Measurements from ENCODE around the gene SUPT6H. TPM values are rescaled to one million over a fixed set of nuclear protein-coding genes. Genes with fewer than 3 reads are reported as not detected.

SUPT6H gene
- total RNA-seq, 2 experiments from 2014 or later = 69.4 to 72.8 TPM

DNA sequence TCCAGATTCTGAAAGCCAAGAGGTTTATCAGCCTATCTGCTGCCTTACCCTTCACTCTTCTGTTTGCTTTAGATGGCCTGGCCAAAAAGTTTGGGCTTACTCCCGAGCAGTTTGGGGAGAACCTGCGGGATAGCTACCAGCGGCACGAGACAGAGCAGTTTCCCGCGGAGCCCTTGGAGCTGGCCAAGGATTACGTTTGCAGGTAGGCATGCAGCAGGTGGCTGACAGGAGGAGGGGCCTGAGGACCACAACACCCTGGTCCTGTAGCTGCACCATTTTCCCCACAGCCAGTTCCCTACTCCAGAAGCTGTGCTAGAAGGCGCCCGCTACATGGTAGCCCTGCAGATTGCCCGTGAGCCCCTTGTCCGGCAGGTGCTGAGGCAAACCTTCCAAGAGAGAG lies 20.6 kb downstream of the SUPT6H start:
- ChIA-PET CTCF (interaction anchor here (0.7 to 1.5 kb wide), 3 partner anchors 14 to 70 kb away, joined by 3 read pairs; no protein-coding TSS in a partner anchor), POLR2A (interaction anchor here (1.1 kb wide), 1 partner anchor 9 kb away, joined by 3 read pairs; no protein-coding TSS in a partner anchor)
- Mint-ChIP-seq H3K27ac (no peak overlapping the region), H3K27me3 (ENCODE audit: low read depth) (no peaks in the 10 kb centered on the region), H3K36me3 (ENCODE audit: low read depth) (peaks cover 66% of the 10 kb centered on the region), H3K4me3 (no peak overlapping the region), H3K9me3 (ENCODE audit: insufficient read depth) (no peaks in the 10 kb centered on the region), H3K4me1 (ENCODE audit: low read depth) (no peaks in the 10 kb centered on the region)
- no peak for ATAC-seq
- DNase-seq = no peak

DNA sequence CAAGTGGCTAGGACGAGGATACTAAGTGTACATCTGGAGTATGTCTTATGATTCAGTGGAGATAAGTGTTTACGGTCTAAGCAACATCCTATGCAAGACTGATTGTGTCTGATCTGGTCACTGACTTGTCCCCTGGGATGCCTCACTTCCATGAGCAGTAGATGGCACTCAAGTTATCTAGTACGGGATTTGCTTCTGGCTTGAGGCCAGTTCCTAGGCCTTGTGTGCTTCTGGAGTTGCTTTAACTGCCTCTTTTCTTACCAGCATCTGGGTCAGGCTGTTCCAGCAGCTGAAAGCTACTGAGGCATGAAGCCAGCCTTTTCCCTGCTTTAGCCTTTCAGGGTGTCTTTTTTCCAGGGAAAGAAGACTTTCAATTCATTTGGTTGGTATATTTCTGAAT lies 23.0 kb downstream of the SUPT6H start:
- Mint-ChIP-seq H3K27me3 (ENCODE audit: low read depth) (no peaks in the 10 kb centered on the region), H3K4me1 (ENCODE audit: low read depth) (no peaks in the 10 kb centered on the region), H3K4me3 (no peak overlapping the region), H3K9me3 (ENCODE audit: insufficient read depth) (no peaks in the 10 kb centered on the region), H3K27ac (no peak overlapping the region), H3K36me3 (ENCODE audit: low read depth) (peaks cover 72% of the 10 kb centered on the region)
- ChIA-PET CTCF (no interaction called here), POLR2A (interaction anchor here (0.7 kb wide), 1 partner anchor 35 kb away, joined by 3 read pairs; no protein-coding TSS in a partner anchor)
- ATAC-seq (no peak), DNase-seq (no peak)

DNA sequence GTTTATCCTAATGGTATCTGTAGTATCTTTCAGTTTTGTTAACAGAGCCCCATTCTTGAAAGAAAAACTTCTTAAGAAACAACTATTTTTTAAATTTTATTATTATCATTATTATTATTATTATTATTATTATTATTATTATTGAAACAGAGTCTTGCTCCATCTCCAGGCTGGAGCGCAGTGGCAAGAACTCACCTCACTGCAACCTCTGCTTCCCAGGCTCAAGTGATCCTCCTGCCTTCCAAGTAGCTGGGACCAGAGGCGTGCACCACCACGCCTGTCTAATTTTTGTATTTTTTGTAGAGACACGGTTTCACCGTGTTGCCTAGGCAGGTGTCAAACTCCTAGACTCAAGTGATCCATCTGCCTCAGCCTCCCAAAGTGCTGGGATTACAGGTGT lies 23.4 kb downstream of the SUPT6H start:
- Mint-ChIP-seq H3K4me3 (no peak overlapping the region), H3K9me3 (ENCODE audit: insufficient read depth) (no peaks in the 10 kb centered on the region), H3K4me1 (ENCODE audit: low read depth) (no peaks in the 10 kb centered on the region), H3K27ac (no peak overlapping the region), H3K27me3 (ENCODE audit: low read depth) (no peaks in the 10 kb centered on the region), H3K36me3 (ENCODE audit: low read depth) (peaks cover 75% of the 10 kb centered on the region)
- no peak for DNase-seq
- no peak for ATAC-seq
- CTCF ChIA-PET = no interaction called here
- POLR2A ChIA-PET = no interaction called here

DNA sequence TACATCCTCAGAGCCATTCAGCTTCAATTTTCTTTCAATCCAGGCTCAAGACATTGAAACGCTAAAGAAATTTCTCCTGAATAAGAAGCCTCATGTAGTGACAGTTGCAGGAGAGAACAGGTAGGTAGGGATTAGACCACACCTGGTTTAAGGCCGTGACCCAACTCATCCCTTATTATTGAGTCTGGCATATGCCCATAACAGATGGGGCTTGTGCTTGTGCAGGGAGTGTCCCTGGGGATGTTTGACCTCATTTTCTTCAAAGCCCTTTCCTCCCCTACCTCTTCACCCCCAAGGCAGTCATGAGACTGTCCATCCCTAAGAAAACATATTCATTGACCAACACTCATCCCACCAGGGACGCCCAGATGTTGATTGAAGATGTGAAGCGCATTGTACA lies 24.3 kb downstream of the SUPT6H start:
- no peaks in the 10 kb centered on the region for H3K4me1 Mint-ChIP-seq (ENCODE audit: low read depth)

DNA sequence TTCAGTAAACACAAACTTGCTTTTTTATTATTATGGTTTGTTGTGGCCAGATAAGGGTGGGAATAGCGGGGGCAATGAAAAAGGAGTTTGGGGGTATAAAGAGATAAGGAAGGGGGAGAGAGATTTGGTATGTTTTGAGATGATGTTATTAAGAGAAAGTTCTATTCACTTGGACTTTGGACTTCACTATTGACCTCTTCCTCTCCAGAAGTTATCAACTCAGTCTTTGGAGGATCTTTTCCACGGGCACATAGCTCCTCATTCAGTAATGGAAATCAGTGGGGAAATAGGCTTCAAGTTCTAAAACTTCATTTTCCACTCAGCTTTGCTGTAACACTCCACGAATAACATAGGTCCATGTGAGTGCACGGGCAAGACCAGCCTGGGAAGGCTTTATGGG lies 26.5 kb downstream of the SUPT6H start:
- no peaks in the 10 kb centered on the region for H3K9me3 Mint-ChIP-seq (ENCODE audit: insufficient read depth)

More for the DNA sequence above, 24.3 kb downstream of the SUPT6H start:
- ChIA-PET CTCF (interaction anchor here (1.0 kb wide), 1 partner anchor 39 kb away, joined by 3 read pairs; no protein-coding TSS in a partner anchor), POLR2A (no interaction called here)
- no peak overlapping the region for H3K4me3 Mint-ChIP-seq
- peaks cover 75% of the 10 kb centered on the region for H3K36me3 Mint-ChIP-seq (ENCODE audit: low read depth)
- H3K27me3 Mint-ChIP-seq (ENCODE audit: low read depth) = no peaks in the 10 kb centered on the region
- no peak for DNase-seq
- H3K27ac Mint-ChIP-seq = peak overlapping the region; percentile 6
- H3K9me3 Mint-ChIP-seq (ENCODE audit: insufficient read depth) = no peaks in the 10 kb centered on the region
- ATAC-seq = no peak

DNA sequence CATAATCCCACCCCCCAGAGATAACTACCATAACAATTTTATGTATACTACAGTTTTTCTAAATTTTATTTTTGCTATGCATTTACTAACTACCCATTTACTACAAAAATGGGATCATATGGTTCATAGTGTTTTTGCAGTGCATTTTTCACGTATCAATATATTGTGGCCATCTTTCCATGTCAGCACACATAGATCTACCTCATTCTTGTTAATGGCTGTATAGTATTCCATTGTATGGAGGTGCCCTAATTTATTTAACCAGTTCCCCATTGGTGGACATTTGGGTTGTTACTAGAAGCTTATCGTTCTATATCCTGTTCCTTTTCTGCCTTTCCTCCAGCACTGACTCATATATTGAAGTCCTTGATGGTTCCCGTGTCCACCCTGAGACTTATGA lies 27.0 kb downstream of the SUPT6H start:
- POLR2A ChIA-PET = no interaction called here
- Mint-ChIP-seq H3K4me3 (no peak overlapping the region), H3K27ac (no peak overlapping the region), H3K9me3 (ENCODE audit: insufficient read depth) (no peaks in the 10 kb centered on the region), H3K4me1 (ENCODE audit: low read depth) (no peaks in the 10 kb centered on the region), H3K36me3 (ENCODE audit: low read depth) (peaks cover 69% of the 10 kb centered on the region), H3K27me3 (ENCODE audit: low read depth) (no peaks in the 10 kb centered on the region)
- ATAC-seq = no peak
- CTCF ChIA-PET = interaction anchor here (1.1 to 1.5 kb wide), 2 partner anchors 42 to 45 kb away, joined by 3 read pairs; no protein-coding TSS in a partner anchor
- no peak for DNase-seq

More for the DNA sequence above, 26.5 kb downstream of the SUPT6H start:
- no peak for DNase-seq
- H3K4me3 Mint-ChIP-seq = no peak overlapping the region
- ChIA-PET CTCF (interaction anchor here (1.5 kb wide), 1 partner anchor 42 kb away, joined by 3 read pairs; no protein-coding TSS in a partner anchor), POLR2A (interaction anchor here (1.4 kb wide), 1 partner anchor 23 kb away, joined by 3 read pairs; the partner anchor contains the start of gene PROCA1)
- no peaks in the 10 kb centered on the region for H3K4me1 Mint-ChIP-seq (ENCODE audit: low read depth)
- peaks cover 67% of the 10 kb centered on the region for H3K36me3 Mint-ChIP-seq (ENCODE audit: low read depth)
- no peak for ATAC-seq
- no peak overlapping the region for H3K27ac Mint-ChIP-seq
- no peaks in the 10 kb centered on the region for H3K27me3 Mint-ChIP-seq (ENCODE audit: low read depth)

DNA sequence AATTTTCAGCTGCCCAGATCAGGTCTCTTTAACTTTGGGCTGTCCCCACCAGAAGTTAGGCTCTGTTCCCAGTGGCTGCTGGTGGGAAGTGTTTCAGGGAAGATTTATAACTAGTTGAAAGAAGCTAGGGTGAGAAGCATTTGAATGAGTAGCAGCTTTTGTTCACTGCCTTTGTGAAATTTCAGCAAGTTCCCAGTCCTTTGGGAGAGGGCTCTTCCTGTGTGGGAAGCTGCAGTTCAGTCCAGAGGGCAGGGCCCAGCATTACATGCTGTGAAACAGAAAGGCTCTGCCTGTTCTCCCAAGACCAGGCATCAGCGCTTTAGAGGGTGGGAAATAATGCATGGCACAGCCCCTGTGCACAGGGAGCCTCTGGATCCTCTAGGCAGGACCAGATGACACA lies 31.9 kb downstream of the SUPT6H start:
- H3K4me3 Mint-ChIP-seq = no peak overlapping the region
- ATAC-seq = no peak
- peaks cover 69% of the 10 kb centered on the region for H3K36me3 Mint-ChIP-seq (ENCODE audit: low read depth)
- POLR2A ChIA-PET = interaction anchor here (0.6 to 1.5 kb wide), 3 partner anchors 18 to 287 kb away, joined by 3 read pairs; no protein-coding TSS in a partner anchor
- DNase-seq = no peak
- no peaks in the 10 kb centered on the region for H3K9me3 Mint-ChIP-seq (ENCODE audit: insufficient read depth)
- CTCF ChIA-PET = interaction anchor here (1.3 kb wide), 1 partner anchor 47 kb away, joined by 3 read pairs; no protein-coding TSS in a partner anchor
- H3K27me3 Mint-ChIP-seq (ENCODE audit: low read depth) = no peaks in the 10 kb centered on the region
- no peaks in the 10 kb centered on the region for H3K4me1 Mint-ChIP-seq (ENCODE audit: low read depth)
- no peak overlapping the region for H3K27ac Mint-ChIP-seq

DNA sequence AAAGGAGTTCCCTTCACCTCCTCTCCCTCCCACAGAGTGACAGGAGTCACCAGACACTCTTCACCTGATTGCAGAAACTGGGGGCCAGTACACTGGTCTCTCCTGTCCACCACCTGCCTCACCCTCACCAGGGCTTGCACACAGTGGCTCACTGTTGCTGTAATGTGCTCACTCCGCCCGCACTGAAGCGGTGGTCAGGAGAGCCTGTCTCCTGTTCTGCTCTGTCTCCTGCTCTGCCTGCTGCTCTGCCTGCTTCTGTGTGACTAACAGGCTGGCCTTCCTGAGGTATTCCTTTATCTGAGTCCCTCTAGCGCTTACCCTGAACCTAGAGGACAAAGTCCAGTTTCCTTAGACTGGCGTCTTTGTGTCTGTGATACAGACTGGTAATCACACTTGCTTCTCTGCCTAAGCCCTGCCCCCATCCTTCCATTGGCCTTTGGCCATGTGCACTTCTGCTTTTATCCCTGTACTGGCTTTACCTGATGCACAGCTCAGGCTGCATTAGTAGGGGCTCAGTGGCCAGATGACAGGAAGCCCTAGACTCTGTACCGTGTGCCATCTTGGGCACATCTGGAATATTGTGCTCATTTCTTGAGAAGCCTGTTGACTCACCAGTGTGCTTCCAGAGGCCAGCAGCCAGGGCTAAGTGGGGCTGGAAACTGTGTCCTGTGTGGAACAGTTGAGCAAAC lies 36.4 kb downstream of the SUPT6H start:
- no peaks in the 10 kb centered on the region for H3K27me3 Mint-ChIP-seq (ENCODE audit: low read depth)

DNA sequence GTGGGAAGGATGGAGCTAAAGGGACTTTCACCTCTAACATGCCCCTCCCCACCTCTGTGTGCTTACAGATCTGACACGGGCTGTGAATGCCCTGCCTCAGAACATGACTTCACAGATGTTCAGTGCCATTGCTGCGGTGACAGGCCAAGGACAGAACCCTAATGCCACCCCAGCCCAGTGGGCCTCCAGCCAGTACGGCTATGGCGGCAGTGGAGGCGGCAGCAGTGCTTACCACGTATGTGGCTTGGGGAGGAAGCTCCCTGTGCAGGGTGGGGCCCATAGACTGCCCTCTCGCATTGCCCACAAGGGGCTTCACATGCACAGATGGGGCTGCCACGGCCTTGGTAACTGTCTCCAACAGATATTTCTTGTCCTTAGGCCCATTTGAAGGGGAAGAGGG lies 38.3 kb downstream of the SUPT6H start:
- CTCF ChIA-PET = no interaction called here
- POLR2A ChIA-PET = no interaction called here
- ATAC-seq = no peak
- Mint-ChIP-seq H3K9me3 (ENCODE audit: insufficient read depth) (no peaks in the 10 kb centered on the region), H3K27me3 (ENCODE audit: low read depth) (no peaks in the 10 kb centered on the region), H3K27ac (no peak overlapping the region), H3K4me1 (ENCODE audit: low read depth) (no peaks in the 10 kb centered on the region), H3K36me3 (ENCODE audit: low read depth) (peaks cover 71% of the 10 kb centered on the region), H3K4me3 (no peak overlapping the region)
- DNase-seq = no peak

More for the DNA sequence above, 36.4 kb downstream of the SUPT6H start:
- Mint-ChIP-seq H3K9me3 (ENCODE audit: insufficient read depth) (no peaks in the 10 kb centered on the region), H3K4me3 (no peak overlapping the region), H3K4me1 (ENCODE audit: low read depth) (no peaks in the 10 kb centered on the region), H3K27ac (no peak overlapping the region), H3K36me3 (ENCODE audit: low read depth) (peaks cover 76% of the 10 kb centered on the region)
- POLR2A ChIA-PET = interaction anchor here (0.9 kb wide), 1 partner anchor 13 kb away, joined by 4 read pairs; the partner anchor contains the start of gene PROCA1
- CTCF ChIA-PET = interaction anchor here (1.2 kb wide), 1 partner anchor 54 kb away, joined by 3 read pairs; no protein-coding TSS in a partner anchor
- no peak for DNase-seq
- no peak for ATAC-seq

DNA sequence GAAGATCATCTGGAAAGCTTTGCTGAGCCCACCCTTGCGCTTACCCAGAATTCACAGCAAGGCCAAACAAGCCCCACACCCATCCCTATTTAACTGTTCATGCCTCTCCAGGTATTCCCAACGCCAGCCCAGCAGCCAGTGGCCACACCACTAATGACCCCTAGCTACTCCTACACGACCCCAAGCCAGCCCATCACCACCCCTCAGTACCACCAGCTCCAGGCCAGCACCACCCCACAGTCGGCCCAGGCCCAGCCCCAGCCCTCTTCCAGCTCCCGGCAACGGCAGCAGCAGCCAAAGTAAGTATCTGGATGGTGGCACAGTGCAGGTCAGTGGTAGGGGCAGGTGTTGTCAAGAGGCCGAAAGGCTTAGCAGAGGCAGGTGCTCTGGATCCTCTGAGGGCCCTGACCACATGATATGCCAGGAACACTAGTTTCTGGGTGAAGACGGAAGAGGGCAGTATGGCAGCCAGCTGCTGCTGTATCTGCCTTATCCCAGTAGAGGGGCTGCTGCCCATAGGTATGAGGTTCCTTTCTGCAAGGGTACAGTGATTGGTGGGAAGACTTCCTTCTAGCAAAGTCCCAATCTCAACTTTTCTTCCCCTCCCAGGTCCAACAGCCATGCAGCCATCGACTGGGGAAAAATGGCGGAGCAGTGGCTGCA lies 39.0 kb downstream of the SUPT6H start:
- POLR2A ChIA-PET = interaction anchor here (2.1 kb wide), 1 partner anchor 10 kb away, joined by 15 read pairs; the partner anchor contains the start of gene PROCA1
- CTCF ChIA-PET = no interaction called here

DNA sequence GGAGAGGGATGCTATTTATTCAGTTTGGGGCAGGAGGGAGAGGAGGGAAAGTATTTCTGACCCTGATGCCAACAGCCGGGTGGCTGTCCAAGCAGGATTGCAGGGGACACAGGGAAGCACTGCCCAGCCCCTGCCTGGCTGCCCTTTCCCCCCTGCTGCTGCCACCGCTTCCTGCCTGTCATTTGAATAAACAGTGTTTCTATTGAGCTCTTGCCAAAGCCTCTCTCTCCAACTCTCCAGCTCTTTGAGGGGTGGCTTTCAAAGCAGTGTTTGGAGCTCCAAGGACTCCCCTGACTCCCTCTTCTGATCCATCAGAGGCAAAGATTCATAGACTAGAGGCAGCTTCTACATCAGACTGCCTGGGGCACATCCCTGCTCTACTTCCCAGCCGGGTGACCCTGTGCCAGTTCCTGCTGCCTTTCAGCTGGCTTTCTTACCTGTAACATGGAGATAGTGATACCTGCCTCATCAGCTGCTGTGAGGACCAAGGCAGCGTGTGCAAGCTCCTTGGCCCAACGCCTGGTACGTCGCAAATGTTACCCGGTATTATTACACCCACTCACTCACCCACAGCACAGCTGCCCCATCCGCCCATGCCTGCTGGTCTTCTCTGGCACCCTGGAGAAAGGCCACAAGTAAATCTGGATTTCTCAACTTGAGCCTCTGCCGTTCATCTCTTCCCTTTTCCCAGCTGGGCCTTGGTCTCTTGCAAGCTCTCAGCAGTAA lies 40.2 kb downstream of the SUPT6H start:
- CTCF ChIA-PET = interaction anchor here (1.1 to 1.5 kb wide), 3 partner anchors 9 to 58 kb away, joined by 3 to 4 read pairs (median 4); partner anchors contain the start of gene PROCA1
- Mint-ChIP-seq H3K27me3 (ENCODE audit: low read depth) (no peaks in the 10 kb centered on the region), H3K4me3 (no peak overlapping the region), H3K9me3 (ENCODE audit: insufficient read depth) (no peaks in the 10 kb centered on the region), H3K36me3 (ENCODE audit: low read depth) (peaks cover 64% of the 10 kb centered on the region), H3K4me1 (ENCODE audit: low read depth) (no peaks in the 10 kb centered on the region), H3K27ac (no peak overlapping the region)
- DNase-seq (no peak), ATAC-seq (no peak)
- POLR2A ChIA-PET = interaction anchor here (2.1 kb wide), 1 partner anchor 9 kb away, joined by 15 read pairs; the partner anchor contains the start of gene PROCA1

More for the DNA sequence above, 39.0 kb downstream of the SUPT6H start:
- H3K4me1 Mint-ChIP-seq (ENCODE audit: low read depth) = no peaks in the 10 kb centered on the region
- H3K36me3 Mint-ChIP-seq (ENCODE audit: low read depth) = peaks cover 66% of the 10 kb centered on the region
- H3K27ac Mint-ChIP-seq = no peak overlapping the region
- DNase-seq = no peak
- no peak for ATAC-seq
- no peaks in the 10 kb centered on the region for H3K27me3 Mint-ChIP-seq (ENCODE audit: low read depth)
- H3K9me3 Mint-ChIP-seq (ENCODE audit: insufficient read depth) = no peaks in the 10 kb centered on the region
- H3K4me3 Mint-ChIP-seq = no peak overlapping the region

All from activated CD8-positive, alpha-beta T cell treated with anti-CD3 and anti-CD28 coated beads, Interleukin-2, amount 10 ng/mL, durations not matched to agents 7 days and 5 days (primary cell).